Non-pigmented ciliary epithelial cell (primary cell): Measurements from ENCODE around the gene SLC9A5.

Experiments
- DNase-seq: peaks from one replicate; pipeline ENCODE4 v3.0.0-alpha.2; 2010; ENCODE audit warnings: low read depth

Gene SLC9A5

GRCh38 chr16:67241008-67241900, 7.5 kb upstream of the SLC9A5 start:
- DNase-seq: peak; percentile 48

GRCh38 chr16:67242138-67242730, 6.5 kb upstream of the SLC9A5 start:
- no peak for DNase-seq

GRCh38 chr16:67243481-67243880, 5.3 kb upstream of the SLC9A5 start:
- no peak for DNase-seq

- peak; percentile 62 for DNase-seq
Observed at GRCh38 chr16:67244387-67245185, 4.2 kb upstream of the SLC9A5 start.

GRCh38 chr16:67245186-67245585, 3.6 kb upstream of the SLC9A5 start:
- no peak for DNase-seq

GRCh38 chr16:67245674-67246080, 3.1 kb upstream of the SLC9A5 start:
- DNase-seq: no peak

GRCh38 chr16:67246081-67246755, 2.6 kb upstream of the SLC9A5 start:
- peak; percentile 56 for DNase-seq

GRCh38 chr16:67246756-67247191, 2.0 kb upstream of the SLC9A5 start:
- no peak for DNase-seq

- peak; percentile 69 for DNase-seq
Observed at GRCh38 chr16:67247192-67248072, 1.3 kb upstream of the SLC9A5 start, which contains the start of gene FHOD1. FHOD1 (minus strand) TSS chr16:67247481; CDS start chr16:67247410, 71 bp downstream.

- no peak for DNase-seq
Observed at GRCh38 chr16:67248073-67248400, 742 bp upstream of the SLC9A5 start.

GRCh38 chr16:67249178-67250044, 632 bp downstream of the SLC9A5 start:
- DNase-seq: no peak

GRCh38 chr16:67250045-67250327, 1.2 kb downstream of the SLC9A5 start:
- DNase-seq: no peak

- no peak for DNase-seq
Observed at GRCh38 chr16:67252609-67253497, 4.1 kb downstream of the SLC9A5 start.

GRCh38 chr16:67254801-67255552, 6.2 kb downstream of the SLC9A5 start:
- no peak for DNase-seq

- no peak for DNase-seq
Observed at GRCh38 chr16:67255553-67256221, 6.9 kb downstream of the SLC9A5 start.

- DNase-seq: no peak
Observed at GRCh38 chr16:67256701-67257230, 8.0 kb downstream of the SLC9A5 start.

GRCh38 chr16:67257486-67258160, 8.8 kb downstream of the SLC9A5 start:
- DNase-seq: no peak
